ENCODE measurements around the gene DOK7. TPM values are rescaled to one million over a fixed set of nuclear protein-coding genes. Genes with fewer than 3 reads are reported as not detected.

DOK7 gene
- total and polyA plus RNA-seq, 2 of the 4 experiments (the other 2 are of a cell fraction), result not detected

GRCh38 chr4:3468154-3468553, 5.0 kb downstream of the DOK7 start:
- Histone ChIP-seq H3K9ac (ENCODE audit: low read depth, low read length) (no peak overlapping the region), H4K91ac (ENCODE audit: insufficient read depth, low read depth, low read length) (no peak overlapping the region), H3K4me1 (ENCODE audit: control insufficient read depth, insufficient read depth, low read length) (no peaks in the 10 kb centered on the region), H2AK9ac (replicated peaks; ENCODE audit: low read depth, low read length, poor library complexity) (no peak overlapping the region), H2AFZ (replicated peaks; ENCODE audit: low read length, poor library complexity) (no peak overlapping the region), H2BK5ac (ENCODE audit: low read depth, low read length, poor library complexity, severe bottlenecking) (no peak overlapping the region), H4K5ac (ENCODE audit: low read depth, low read length) (no peak overlapping the region), H3K79me1 (ENCODE audit: low read depth in 1 of 2, low read length in 2 of 2) (no peaks in the 10 kb centered on the region), H3K9me3 (ENCODE audit: control insufficient read depth, insufficient read depth, low read length) (no peaks in the 10 kb centered on the region), H3K27ac (ENCODE audit: insufficient read depth, low read length) (no peak overlapping the region), H3K4me3 (ENCODE audit: insufficient read depth, low read depth, low read length) (no peak overlapping the region), H3K14ac (replicated peaks; ENCODE audit: low read depth, low read length) (no peak overlapping the region), H3K4ac (ENCODE audit: low read depth, low read length) (no peak overlapping the region), H3K56ac (ENCODE audit: extremely low read depth, insufficient read depth, low read length) (no peak overlapping the region), H2AK5ac (ENCODE audit: low read depth, low read length) (no peak overlapping the region), H3K23ac (ENCODE audit: low read depth, low read length) (no peak overlapping the region), H3K9me1 (ENCODE audit: insufficient read depth, low read length) (0 out of 2 replicates have a peak, but pooled peaks cover 5% of the 10 kb centered on the region), H4K20me1 (ENCODE audit: insufficient read depth, low read length) (0 out of 2 replicates have a peak, but pooled peaks cover 8% of the 10 kb centered on the region), H2BK15ac (ENCODE audit: low read depth, low read length) (no peak overlapping the region), H2BK120ac (ENCODE audit: low read depth, low read length) (no peak overlapping the region), H3K4me2 (ENCODE audit: low read depth, low read length) (no peak overlapping the region), H2BK20ac (ENCODE audit: low read depth, low read length) (no peak overlapping the region), H3K18ac (ENCODE audit: low read depth, low read length) (no peak overlapping the region), H3K27me3 (ENCODE audit: control insufficient read depth, insufficient read depth, low read length) (peaks cover 40% of the 10 kb centered on the region), H4K8ac (ENCODE audit: low read depth in 2 of 2, low read length in 2 of 2) (no peak overlapping the region), H3K36me3 (ENCODE audit: control insufficient read depth, insufficient read depth, low read length) (no peaks in the 10 kb centered on the region)
- POLR2A ChIA-PET (ENCODE audit: unreplicated experiment), result no interaction called here
- intact Hi-C loops (cut with micrococcal nuclease) (no loop called here), in situ Hi-C loops (cut with MboI; ENCODE audit: low sequenced_read_pairs) (no loop called here), dilution Hi-C loops (cut with HindIII; ENCODE audit: low sequenced_read_pairs, unreplicated experiment) (no loop called here)
- ATAC-seq (ENCODE audit: low read depth), result no peak
- WGBS, 2 experiments (ENCODE audit: extremely low coverage in 2 of 2, insufficient read length in 1 of 2), result 99% methylated on average over 8 of the region's 10 CpGs; no CpG with 5 or more reads in 1 of the 2 experiments
- no TSS peak for BruUV-seq (replicated peaks)
- CTCF ChIA-PET, result no interaction called here
- DNase-seq, result no peak
- TF ChIP-seq CHD1 (IDR thresholded peaks at IDR 0.05; ENCODE audit: low read depth, low read length), result no peak
- TF ChIP-seq MAZ (IDR thresholded peaks at IDR 0.05; ENCODE audit: borderline replicate concordance, low read depth, low read length), result no peak
